ENCODE results near the gene WAPL. TPM values are rescaled to one million over a fixed set of nuclear protein-coding genes. Genes with fewer than 3 reads are reported as not detected.

WAPL gene
- total and polyA plus RNA-seq, 2 of the 8 experiments (the other 6 are each of a cell fraction or from before 2014, with no cell fraction given): 12.8 to 48.1 TPM

Small RNAs within 50 kb of the gene (small RNA-seq; reads per million reads assigned to genes)
- not detected for gene RNU6-780P (ENCODE audit: insufficient read depth)

Other genes with a start within 250 kb of the WAPL start
- gene GRID1, start 155.0 kb downstream of the WAPL start, total RNA-seq (2021; fragmentation: NEBNext Ultra II Directional; extraction: Animal tissue kit (Norgen Biotek cat#: 25700)): 0.15 and 0.22 TPM in 2 replicates
- gene GRID1, start 155.0 kb downstream of the WAPL start, polyA plus RNA-seq (2011; rRNA removed): 0.30 and 0.31 TPM in 2 replicates
- gene OPN4, start 132.8 kb upstream of the WAPL start, total RNA-seq (2021; fragmentation: NEBNext Ultra II Directional; extraction: Animal tissue kit (Norgen Biotek cat#: 25700)): not detected in 2 replicates
- not detected in 2 replicates for gene OPN4, start 132.8 kb upstream of the WAPL start, polyA plus RNA-seq (2011; rRNA removed)
- 0.40 and 0.43 TPM in 2 replicates for gene LDB3, start 146.7 kb upstream of the WAPL start, total RNA-seq (2021; fragmentation: NEBNext Ultra II Directional; extraction: Animal tissue kit (Norgen Biotek cat#: 25700))
- gene LDB3, start 146.7 kb upstream of the WAPL start, polyA plus RNA-seq (2011; rRNA removed): 0.17 and 0.20 TPM in 2 replicates
- 120 and 129 TPM in 2 replicates for gene BMPR1A, start 234.8 kb upstream of the WAPL start, total RNA-seq (2021; fragmentation: NEBNext Ultra II Directional; extraction: Animal tissue kit (Norgen Biotek cat#: 25700))
- 19.0 and 34.4 TPM in 2 replicates for gene BMPR1A, start 234.8 kb upstream of the WAPL start, polyA plus RNA-seq (2011; rRNA removed)

All from H1 (cell line).